ENCODE results near the gene IDUA.
"Not testable (repeated sequence)": the region's sequence is repeated elsewhere in the genome, so short reads cannot be mapped to it uniquely, and the experiment has no call there.

IDUA gene

DNA sequence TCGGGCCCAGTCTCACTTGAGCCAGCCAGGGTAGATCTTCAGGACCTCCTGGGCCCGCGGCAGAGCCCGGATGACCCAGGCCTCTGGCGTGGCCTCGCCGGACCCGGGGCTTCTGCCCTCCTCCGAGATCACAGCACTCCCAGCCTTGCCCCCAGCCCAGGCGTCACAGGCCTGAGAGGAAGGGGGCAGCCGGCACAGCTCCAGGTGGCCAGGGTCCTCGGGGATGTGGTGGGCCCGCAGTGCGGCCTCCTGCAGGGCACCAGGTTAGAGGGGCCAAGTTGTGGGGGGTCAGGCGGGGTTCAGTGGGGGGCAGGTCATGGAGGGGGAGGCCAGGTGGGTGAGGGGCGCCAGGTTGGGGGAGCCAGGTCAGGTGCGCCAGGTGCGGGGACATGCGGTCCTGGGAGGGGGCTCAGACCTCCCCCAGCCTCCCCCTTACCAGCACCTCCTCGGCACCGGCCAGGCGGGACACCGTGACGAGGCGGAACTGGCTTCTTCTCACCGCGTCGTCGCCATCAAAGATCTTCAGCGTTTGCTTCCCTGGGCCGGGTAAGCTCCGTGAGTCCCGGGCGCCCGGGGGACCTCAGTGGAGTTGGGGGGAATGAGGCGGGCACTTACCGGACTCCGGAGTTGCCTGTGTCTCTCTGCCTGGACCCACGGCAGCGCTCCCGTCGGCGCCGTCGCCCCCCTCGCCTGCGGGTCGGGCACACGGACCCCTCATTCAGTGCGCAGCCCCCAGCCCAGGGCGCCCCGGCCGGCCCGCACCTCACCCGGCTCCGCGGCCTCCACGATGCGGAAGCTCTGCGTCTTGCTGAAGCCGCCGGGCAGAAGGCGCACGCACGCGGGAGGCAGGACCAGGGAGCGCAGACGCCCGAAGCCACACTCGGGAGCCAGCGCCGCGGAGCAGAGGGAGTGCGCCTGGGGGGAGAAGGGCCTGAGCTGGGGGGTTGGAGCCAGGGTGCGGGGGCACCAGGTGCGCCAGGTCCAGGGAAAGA lies 19.4 kb upstream of the IDUA start:
- no peak for DNase-seq (ENCODE audit: low read depth)

DNA sequence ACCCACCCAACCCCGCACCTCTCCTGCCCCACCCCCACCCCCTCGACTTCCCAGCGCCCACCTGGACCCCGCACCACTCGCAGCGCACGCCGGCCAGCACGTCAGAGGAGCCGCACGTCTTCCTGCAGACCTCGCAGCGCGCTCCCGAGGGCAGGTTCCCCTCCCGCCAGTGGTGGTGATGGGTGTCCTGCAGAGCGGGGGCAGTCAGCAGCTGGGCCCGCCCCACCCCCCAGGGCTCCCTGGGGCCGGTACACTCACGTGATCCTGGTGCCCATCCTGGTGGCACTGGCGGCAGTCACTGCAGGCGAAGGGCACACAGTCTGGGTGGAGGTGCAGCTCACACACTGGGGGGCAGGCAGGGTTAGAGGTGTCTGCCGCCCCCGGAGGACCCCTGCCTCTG lies 18.6 kb upstream of the IDUA start:
- DNase-seq (ENCODE audit: low read depth): no peak

DNA sequence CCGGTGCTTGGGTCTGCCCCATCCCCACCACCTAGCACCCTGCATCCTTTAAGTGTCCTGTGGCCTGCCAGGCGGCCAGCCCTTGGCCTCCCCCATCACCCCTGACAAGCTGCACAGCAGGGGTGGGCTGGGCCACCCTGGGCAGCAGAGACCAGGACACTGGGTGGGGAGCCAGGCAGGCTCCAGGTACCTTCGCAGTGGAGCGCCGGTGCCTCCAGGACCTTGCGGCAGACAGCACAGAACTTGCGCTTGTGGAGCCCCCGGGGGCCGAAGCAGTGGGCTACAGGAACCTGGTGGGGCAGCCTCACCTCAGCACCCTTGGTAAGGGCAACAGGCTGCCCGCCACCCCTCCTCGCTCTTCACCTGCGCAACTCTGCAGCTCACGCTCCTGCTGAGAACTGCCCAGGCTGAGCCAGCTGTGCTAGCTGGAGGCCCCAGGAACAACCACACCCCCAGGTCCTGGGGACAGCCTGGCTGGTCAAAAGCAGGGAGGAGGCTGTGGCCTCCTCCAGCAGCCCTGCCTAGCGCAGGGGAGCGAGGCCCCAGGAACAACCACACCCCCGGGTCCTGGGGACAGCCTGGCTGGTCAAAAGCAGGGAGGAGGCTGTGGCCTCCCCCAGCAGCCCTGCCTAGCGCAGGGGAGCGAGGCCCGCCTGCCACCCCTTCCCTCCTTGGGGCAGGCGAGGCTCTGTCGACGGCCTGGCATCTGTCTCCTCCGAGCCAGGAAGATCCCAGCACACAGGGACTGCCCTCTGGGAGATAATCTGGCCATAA lies 18.0 kb upstream of the IDUA start:
- DNase-seq (ENCODE audit: low read depth): no peak

DNA sequence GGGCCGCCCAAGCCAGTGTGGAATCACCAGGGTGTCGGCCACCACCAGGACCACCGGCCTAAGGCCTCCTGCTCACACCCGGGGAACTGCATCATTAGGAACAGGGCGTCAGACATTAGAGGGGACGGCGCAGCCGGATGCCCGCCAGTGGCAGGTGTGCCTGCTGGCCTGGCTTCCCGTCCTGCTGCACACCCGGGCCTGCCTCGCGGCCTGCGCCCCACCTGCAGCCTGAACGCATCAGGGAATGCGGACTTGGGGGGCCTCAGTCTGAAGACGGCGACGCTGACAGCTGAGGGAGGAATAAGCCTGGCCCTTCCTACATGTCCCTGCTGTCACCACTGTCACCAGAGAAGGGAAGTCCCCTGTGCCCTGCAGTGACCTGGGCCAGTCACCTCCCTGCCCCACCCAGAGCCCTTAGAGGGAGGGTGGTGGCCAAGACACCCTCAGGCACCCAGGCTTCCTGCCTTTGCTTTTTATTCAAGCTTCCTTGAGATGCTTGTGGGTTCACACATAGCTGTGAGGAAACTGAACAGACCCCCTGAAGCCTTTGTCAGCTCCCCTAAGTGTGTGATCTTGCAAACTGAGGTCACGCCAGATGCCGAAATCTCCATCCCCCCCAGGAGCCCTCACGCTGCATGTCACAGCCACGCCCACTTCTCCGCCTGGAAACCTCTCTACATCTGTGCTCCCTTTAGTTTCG lies 16.6 kb upstream of the IDUA start:
- no peak for DNase-seq (ENCODE audit: low read depth)

DNA sequence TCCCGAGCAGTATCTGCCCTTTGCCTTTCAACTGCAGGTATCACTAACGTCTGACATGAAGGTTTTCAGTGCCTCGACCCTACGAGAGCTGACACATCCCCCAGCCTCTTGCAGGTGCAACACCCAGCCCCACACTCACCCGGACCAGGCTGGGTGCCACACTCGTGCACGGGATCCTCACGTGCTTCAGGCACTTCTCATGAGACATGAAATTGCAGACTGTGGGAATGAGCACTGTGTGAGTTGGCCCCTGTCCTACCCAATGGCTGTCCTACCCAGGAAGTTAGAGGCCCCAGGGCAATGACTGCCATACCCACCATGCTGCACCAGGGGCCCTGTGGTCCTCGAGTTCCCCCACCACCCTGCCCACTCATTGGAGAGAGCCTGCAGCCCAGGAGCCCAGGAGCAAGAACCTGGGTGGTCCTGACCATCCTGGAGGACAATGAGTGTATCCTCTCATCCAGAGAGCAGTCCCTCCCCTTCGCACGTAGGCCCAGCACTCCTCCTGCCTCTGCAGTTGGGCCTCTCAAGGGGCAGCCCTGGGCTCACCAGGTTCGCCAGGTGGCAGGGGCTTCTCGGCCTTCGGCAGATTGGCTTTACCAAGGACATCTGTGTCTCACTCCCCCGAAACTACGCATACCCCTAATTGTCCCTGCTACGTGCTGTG lies 15.9 kb upstream of the IDUA start:
- DNase-seq (ENCODE audit: low read depth): no peak

DNA sequence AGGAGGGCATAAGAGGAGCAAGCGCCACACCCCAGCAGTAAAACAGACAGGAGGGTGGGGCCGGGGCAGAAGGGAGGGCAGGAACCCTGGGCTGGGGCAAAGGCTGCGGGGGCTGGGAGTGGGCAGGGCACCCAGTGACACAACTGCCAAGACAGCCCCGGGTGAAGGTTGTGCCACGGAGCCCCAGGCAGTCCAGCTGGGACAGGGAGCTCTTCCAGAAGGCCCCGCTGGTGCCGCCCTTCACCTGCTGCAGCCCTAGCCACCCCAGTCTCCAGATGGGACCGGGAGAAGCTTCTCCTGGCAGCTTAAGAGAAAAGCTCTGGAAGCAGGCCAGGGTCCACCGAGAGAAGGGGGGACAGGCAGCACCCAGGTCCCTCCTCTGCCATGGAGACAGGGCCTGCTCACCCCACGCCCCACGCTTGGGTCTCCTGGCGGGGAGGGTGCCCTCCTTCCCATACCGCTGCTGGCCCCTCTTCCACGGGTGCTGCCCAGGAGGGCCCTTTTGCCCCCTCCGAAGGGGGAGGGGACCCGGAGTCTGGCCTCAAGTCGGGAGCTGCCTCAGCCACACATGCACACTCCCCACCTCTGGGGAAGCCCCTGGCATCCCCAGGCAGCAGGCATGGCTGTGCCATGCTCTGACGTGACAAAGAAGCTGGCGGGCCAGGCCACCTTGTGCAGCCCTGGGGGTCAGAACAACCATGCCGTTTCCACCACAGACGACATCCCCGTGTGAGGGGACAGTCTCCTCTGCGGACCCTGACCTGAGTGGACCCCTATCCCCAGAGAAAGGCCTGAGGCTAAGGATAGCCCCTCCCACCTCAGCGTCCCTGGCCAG lies 15.0 kb upstream of the IDUA start:
- DNase-seq (ENCODE audit: low read depth): no peak

DNA sequence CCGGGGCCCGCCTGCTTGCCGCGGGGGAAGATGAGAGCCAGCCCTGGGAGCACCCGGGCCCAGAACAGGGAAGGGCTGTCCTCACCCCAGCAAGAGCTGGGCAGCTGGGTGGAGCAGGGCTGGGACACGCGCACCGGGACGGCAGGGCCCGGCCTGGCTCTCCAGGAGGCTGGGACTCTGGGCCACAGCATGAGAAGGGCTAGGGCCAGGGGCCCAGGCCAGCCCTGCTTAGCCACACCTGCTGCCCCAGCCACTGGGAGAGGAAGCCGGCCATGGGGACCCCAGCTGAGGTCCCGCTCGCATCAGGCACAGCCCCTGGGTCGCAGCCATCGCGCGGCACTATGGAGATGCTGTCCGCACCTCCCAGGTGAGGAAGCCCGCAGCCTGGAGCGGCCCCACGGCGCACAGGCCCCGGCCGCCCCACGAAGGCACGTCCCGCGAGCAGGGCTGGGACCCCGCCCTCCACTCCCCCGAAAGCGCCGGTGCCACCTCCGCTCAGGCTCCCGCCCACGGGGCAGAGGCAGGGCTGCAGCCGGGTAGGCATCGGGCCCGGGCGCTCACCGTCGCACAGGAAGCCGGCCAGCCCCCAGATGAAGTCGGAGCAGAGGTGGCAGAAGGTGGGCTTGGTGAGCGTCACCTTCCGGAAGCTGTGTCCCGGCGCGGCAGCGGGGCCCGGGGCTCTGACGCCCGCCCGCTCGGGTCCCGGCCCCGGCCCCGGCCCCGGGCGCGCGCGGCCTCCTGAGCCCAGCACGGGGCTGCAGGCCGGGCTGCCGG lies 14.0 kb upstream of the IDUA start:
- no peak for DNase-seq (ENCODE audit: low read depth)

DNA sequence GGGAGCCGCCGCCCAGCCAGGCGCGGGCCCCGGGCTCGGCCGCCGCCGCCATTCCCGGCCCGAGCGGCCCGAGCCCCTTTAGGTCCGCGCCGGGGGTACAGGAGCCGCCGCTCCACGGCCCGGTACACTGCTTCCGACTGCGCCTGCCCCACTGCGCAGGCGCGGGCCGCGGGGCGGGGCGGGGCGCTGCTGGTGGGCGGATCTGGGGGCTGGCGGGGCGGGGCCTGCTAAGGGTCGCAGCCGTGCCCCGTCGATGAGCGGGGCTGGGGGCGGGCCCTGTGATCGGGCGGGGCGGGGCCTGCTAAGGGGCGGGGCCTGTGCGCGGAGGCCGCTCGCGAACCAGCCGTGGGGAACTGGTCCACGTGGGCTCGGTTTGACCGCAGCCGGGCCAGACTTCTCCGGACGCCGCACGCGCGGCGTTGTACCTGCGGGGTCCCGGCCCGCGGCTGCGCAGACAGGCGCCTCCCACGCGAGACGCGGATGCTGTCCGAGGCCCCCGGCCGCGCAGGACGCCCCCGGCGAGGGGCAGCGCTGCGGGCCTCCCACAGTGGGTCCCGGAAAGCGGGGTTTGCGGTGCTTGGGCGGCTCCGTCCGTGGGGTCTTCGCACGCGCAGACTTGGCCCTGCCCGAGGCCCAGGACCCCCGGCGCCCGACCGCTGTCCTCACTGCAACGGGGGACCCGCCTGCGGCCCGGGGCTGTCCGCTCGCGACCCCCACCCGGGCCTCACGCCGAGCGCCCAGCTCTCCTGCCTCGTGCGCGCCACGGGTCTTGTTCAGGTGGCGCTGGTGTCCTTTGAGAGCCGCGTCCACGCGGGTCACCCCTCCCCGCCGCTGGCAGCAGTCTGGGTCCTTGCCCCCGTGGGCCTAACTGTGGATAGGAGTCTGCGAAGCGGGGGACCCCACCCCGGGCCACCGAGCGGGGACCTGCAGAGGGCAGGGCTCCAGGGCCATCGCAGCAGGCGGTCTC lies 13.1 kb upstream of the IDUA start, which contains the start of gene DGKQ:
TSS of gene DGKQ (minus strand) at position 139 of the 967 bp plus-strand sequence. CDS start at position 52, 87 bp downstream.
- peak; percentile 79 for DNase-seq (ENCODE audit: low read depth)

DNA sequence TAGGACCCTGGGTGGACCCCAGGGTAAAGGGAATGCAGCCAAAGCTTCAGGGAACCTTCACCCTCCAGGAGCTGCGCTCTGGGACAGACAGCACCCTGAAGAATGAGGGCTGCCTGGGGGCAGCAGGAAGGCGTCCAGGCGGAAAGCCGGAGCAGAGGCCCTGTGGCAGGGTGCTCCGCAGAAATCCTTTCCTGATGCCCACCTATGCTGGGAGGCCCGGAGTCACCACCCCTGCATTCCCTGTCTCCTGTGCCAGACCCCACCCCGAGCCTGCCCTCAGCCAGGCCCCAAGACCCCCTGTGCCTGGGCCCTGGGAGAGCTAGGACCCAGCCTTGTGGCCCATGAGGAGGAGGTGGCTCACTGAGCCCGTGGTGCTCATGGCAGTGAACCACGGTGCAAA lies 12.2 kb upstream of the IDUA start:
- no peak for DNase-seq (ENCODE audit: low read depth)

DNA sequence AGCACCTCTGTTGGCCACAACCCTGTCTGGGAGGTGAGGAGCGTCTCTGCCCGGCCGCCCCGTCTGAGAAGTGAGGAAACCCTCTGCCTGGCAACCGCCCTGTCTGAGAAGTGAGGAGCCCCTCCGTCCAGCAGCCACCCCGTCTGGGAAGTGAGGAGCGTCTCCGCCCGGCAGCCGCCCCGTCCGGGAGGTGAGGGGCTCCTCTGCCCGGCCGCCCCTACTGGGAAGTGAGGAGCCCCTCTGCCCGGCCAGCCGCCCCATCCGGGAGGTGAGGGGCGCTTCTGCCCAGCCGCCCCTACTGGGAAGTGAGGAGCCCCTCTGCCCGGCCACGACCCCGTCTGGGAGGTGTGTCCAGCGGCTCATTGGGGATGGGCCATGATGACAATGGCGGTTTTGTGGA lies 10.8 kb upstream of the IDUA start:
- not testable (repeated sequence) for DNase-seq (ENCODE audit: low read depth)

DNA sequence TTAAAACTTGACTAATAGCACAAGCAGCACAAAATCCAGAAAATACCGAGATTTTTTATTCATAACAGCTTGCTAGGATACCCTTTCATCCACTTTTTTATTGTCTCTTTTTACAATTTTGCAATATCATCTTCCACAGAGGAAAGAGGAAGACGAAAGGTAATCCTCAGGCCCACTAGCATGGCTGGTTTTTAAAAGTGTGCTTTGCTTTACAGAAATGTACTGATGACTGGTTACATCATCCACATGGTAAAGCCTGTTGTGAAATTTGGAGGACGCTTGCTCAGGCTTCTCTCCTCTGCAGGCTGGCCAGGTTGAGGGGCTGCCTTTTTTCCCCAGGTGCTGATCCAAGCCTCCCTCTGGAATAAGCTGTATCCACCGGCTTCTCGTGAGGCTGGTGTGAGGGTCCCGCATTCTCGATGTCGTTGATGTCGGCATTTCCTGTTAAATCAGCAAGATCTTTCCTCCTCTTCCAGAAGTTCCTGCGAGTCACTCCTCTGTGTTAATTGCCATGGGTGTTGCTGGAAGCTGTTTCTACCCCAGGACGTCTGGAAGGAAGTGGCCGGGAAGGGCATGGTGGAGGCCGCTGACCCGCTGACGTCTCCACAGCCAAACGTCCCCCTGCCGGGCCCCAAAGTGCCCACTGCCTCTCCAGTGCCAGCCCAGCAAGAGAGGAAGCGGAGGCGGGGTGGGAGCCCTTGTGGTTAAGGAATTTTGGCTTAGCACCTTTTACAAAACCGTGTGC lies 7.7 kb upstream of the IDUA start:
- peak; percentile 35 for DNase-seq (ENCODE audit: low read depth)

DNA sequence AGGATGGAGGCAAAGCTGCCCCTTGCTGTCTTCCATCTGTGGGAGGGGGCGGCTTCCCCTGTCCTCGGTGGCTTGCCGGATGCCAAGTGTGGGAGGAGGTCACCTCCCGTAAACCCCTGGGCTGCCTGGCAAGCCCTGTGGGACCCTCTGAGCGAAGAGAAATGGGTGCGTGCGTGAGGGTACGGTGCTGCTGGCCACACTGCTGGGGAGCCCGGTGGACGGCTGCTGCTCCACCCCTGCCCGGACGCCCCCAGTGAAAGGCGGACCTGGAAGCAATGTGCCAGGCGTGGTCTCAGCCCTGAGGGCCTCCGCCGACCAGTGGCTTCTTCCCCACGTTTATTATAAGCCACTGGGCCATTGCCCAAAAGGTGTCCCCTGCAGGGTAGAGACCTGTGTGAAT lies 4.6 kb upstream of the IDUA start:
- DNase-seq (ENCODE audit: low read depth): no peak

DNA sequence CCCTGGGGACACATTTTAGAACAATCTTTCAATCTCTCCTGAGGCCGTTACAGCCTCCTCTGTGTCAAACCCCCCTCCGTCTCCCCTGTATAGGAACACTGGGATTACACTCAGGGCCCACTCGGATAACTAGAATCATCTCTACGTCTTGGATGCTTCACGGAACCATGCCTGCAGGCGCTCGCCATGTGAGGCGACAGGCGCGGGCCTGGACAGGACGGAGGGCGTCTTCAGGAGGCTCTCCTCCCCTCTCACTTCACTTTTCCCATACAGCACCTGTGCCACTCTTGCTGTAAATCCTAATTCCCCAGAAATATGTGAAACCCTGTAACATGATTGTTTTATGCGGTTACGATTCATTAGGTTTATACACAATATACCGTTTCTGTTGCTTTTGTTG lies 4.0 kb upstream of the IDUA start:
- DNase-seq (ENCODE audit: low read depth): no peak

DNA sequence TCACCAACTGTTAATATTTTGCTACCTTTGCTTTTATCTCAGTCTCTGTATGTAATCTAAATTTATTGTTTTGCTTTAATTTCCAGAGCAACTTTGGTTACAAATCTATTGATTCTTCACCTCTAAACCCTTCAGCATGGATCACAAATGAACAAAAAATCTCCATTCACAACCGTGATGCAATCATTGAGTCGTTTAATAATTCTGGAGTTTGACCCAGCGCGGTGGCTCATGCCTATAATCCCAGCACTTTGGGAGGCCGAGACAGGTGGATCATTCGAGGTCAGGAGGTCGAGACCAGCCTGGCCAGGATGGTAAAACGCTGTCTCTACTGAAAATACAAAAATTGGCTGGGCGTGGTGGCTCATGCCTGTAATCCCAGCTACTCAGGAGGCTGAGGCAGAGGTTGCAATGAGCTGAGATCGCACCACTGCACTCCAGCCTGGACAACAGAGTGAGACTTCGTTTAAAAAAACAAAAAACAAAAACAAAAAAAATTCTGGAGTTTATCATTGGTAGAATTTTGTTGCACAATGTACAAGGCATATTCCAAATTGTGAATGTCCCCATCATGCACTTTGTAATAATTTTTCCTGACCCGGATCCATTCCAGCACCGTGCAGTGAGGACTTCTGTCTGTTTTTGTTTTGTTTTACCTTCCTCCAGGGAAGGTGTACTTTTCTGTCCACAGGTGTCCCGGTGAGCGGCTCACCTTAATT lies 2.3 kb upstream of the IDUA start:
- no peak for DNase-seq (ENCODE audit: low read depth)

DNA sequence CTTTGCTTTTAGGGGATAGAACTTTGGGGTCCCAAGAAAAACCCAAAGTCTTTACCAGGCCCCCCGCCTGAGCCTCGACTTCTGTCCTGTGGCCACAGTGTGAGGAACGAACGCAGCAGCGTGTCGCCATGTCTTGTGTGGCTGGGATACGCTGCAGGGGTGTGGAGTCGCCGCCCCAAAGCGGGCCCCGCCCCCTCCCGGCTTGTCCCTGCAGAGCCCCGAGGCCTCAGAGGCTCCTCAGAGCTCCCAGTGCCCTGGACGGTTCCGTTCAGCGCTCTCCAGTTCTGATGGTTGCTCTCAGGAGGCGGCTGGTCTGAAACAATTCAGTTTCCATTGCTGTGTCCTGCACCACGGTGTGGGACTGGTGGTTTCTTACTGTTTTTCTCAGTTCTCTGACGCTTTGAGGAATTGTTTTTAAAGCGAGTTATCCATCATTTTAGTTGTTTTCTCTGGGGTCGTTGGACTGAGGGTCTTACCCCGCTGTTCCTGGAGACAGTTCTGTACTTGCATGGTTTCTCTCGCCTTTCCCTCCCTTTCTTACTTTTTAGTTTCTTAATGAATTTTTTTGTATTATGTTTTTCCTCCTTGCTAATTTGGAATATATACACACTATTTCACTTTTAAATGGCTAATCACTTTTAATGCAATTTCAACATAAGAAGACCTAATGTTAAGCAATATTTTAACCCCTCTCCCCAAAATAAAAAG lies 1.6 kb upstream of the IDUA start:
- peak; percentile 24 for DNase-seq (ENCODE audit: low read depth)

DNA sequence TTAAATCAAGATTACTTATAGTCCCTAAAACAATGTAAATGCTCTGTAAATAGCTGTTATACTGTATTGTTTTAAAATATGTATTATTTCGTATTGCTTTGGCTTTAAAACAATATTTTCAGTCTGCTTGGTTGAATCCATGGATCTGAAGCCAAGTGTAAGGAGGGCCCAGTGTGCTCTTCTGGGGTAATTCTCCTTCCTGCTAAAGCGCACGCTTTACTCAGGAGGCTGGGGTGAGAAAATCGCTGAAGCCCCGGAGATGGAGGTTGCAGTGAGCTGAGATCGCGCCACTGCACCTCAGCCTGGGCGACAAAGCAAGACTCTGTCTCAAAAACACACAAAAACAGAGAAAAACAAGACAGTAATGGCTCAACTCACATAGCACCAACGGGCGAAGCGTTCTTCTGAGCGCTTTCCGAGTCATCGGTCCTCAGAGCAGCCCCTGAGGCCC lies 391 bp upstream of the IDUA start:
- no peak for DNase-seq (ENCODE audit: low read depth)

Measured in fibroblast of gingiva (primary cell).